Endothelial cell of umbilical vein (primary cell): Measurements from ENCODE around the gene BABAM2. TPM values are rescaled to one million over a fixed set of nuclear protein-coding genes. Genes with fewer than 3 reads are reported as not detected.
A peak's percentile ranks its signal among the peaks of the same experiment; 100 is the strongest.

Experiments
- BruUV-seq: library from RNA; stranded (reverse); fragments of 400-500 nt; replicated peaks from 2 replicates; lab custom pipeline; 2021; lab: Mats Ljungman, UMichigan
- CTCF ChIA-PET: fragments of 300-600, 350-600 bp; sonication (Branson Sonifier 250); formaldehyde crosslinking; loops from one replicate; lab custom pipeline; 2021; ENCODE audit warnings: antibody characterized with exemption, inconsistent platforms; lab: Charles Lee
- POLR2A ChIA-PET: fragments of 300-600, 350-600 bp; sonication (Branson Sonifier 250); formaldehyde crosslinking; loops from one replicate; lab custom pipeline; 2021; ENCODE audit warnings: antibody characterized with exemption, inconsistent platforms; lab: Charles Lee
- DNase-seq: peaks from one replicate; pipeline ENCODE4 v3.0.0-alpha.2; 2011; ENCODE audit warnings: low read depth, low spot score
- FAIRE-seq: peaks from 2 replicates; lab custom pipeline; 2011; peaks lifted over from hg19 to GRCh38; lab: Jason Lieb, UNC
- H2AFZ ChIP-seq: 2 replicates; pipeline ENCODE4 v1.6.0; 2012; ENCODE audit warnings: low read depth, low read length, control low read depth, inconsistent platforms
- H3K27ac ChIP-seq: 2 replicates; pipeline ENCODE4 v1.5.1; 2011; ENCODE audit warnings: low read depth, mild to moderate bottlenecking, control low read depth, low read length, moderate library complexity; ENCODE audit not compliant: insufficient read depth
- H3K27me3 ChIP-seq, 2 experiments: 2 replicates each; pipeline versions ENCODE4 v1.6.0 to v1.6.1; 2011; ENCODE audit warnings: low read length in 2 of 2, mixed read lengths in 1 of 2; ENCODE audit not compliant: control insufficient read depth in 2 of 2, insufficient read depth in 2 of 2
- H3K36me3 ChIP-seq, 2 experiments: 2 replicates in 1 of 2; 3 replicates in 1 of 2; pipeline ENCODE4 v1.5.1; 2011; ENCODE audit warnings: low read length in 2 of 2, mild to moderate bottlenecking in 1 of 2, moderate library complexity in 1 of 2; ENCODE audit not compliant: control insufficient read depth in 2 of 2, insufficient read depth in 2 of 2; ENCODE audit errors: extremely low read depth in 1 of 2
- H3K4me1 ChIP-seq: 3 replicates; pipeline ENCODE4 v1.5.1; 2011; ENCODE audit warnings: mild to moderate bottlenecking, low read length; ENCODE audit not compliant: control insufficient read depth, insufficient read depth; ENCODE audit errors: extremely low read depth
- H3K4me2 ChIP-seq: 2 replicates; pipeline ENCODE4 v1.6.1; 2011; ENCODE audit warnings: low read length, control low read depth, mixed read lengths; ENCODE audit not compliant: insufficient read depth
- H3K4me3 ChIP-seq, 3 experiments: fragments of 200-600 bp in 1 of 3; sonication (generic), shearing (Covaris generic) in 1 of 3; replicated peaks in 1 of 3; 2 replicates each; pipeline ENCODE4 v1.5.1; 2011 to 2016; ENCODE audit warnings: control low read depth in 3 of 3, low read length in 3 of 3, mild to moderate bottlenecking in 2 of 3, inconsistent platforms in 1 of 3, low read depth in 1 of 3, moderate library complexity in 1 of 3; ENCODE audit not compliant: insufficient read depth in 1 of 3
- H3K79me2 ChIP-seq: 2 replicates; pipeline ENCODE4 v1.6.0; 2012; ENCODE audit warnings: low read length, inconsistent platforms; ENCODE audit not compliant: control insufficient read depth, insufficient read depth
- H3K9ac ChIP-seq: replicated peaks from 2 replicates; pipeline ENCODE3; 2011; ENCODE audit warnings: low read length, control low read depth; ENCODE audit not compliant: insufficient read depth; ENCODE audit errors: extremely low read depth
- H3K9me1 ChIP-seq: replicated peaks from 3 replicates; pipeline ENCODE4 v1.6.0; 2011; ENCODE audit warnings: mild to moderate bottlenecking, low read length; ENCODE audit not compliant: control insufficient read depth, insufficient read depth; ENCODE audit errors: extremely low read depth
- H3K9me3 ChIP-seq: replicated peaks from 2 replicates; pipeline ENCODE4 v1.5.1; 2012; ENCODE audit warnings: low read length, inconsistent platforms; ENCODE audit not compliant: control insufficient read depth, insufficient read depth
- H4K20me1 ChIP-seq: replicated peaks from 2 replicates; pipeline ENCODE3; 2011; ENCODE audit warnings: mild to moderate bottlenecking, low read length; ENCODE audit not compliant: control insufficient read depth, insufficient read depth; ENCODE audit errors: extremely low read depth
- CTCF ChIP-seq, 2 donors: IDR thresholded peaks; 1 replicate in 1 of 2; 2 replicates in 1 of 2; pipeline ENCODE4 v1.5.1; 2011; ENCODE audit warnings: low read length in 2 of 2, mild to moderate bottlenecking in 2 of 2, moderate library complexity in 2 of 2, control low read depth in 1 of 2, inconsistent platforms in 1 of 2, low read depth in 1 of 2; ENCODE audit not compliant: insufficient read depth in 1 of 2; ENCODE audit errors: extremely low read depth in 1 of 2
- EZH2 ChIP-seq: IDR thresholded peaks from 2 replicates; pipeline ENCODE4 v1.6.1; 2012; ENCODE audit warnings: borderline replicate concordance, low read depth, mild to moderate bottlenecking, moderate library complexity, low read length, inconsistent platforms; ENCODE audit not compliant: severe bottlenecking
- FOS ChIP-seq: IDR thresholded peaks from 2 replicates; pipeline ENCODE4 v1.6.1; 2011; ENCODE audit warnings: mild to moderate bottlenecking, low read length, moderate library complexity, borderline replicate concordance; ENCODE audit not compliant: insufficient read depth
- GATA2 ChIP-seq: IDR thresholded peaks from 2 replicates; pipeline ENCODE4 v1.7.0; 2011; ENCODE audit warnings: low read depth, mild to moderate bottlenecking, moderate library complexity, mixed read lengths, low read length; ENCODE audit not compliant: insufficient read length, insufficient read depth
- JUN ChIP-seq: IDR thresholded peaks from 2 replicates; pipeline ENCODE4 v1.6.1; 2011; ENCODE audit warnings: borderline replicate concordance, low read depth; ENCODE audit not compliant: insufficient read length, insufficient read depth
- MYC ChIP-seq: IDR thresholded peaks from one replicate; pipeline ENCODE4 v1.6.1; 2011; ENCODE audit warnings: mild to moderate bottlenecking, low read depth, low read length
- POLR2A ChIP-seq: IDR thresholded peaks from 2 replicates; pipeline ENCODE4 v1.6.1; 2012; ENCODE audit warnings: low read depth, mild to moderate bottlenecking, control low read depth, low read length
- POLR2AphosphoS5 ChIP-seq: IDR thresholded peaks from 2 replicates; pipeline ENCODE4 v1.6.1; 2012; ENCODE audit warnings: low read depth, mild to moderate bottlenecking, control low read depth, low read length, moderate library complexity; ENCODE audit not compliant: insufficient read depth
- dilution Hi-C: fragments of 300-500 bp; cut with MboI; formaldehyde crosslinking; loops from one replicate; pipeline ENCODE4 v1.15.0; 2019; ENCODE audit warnings: low sequenced_read_pairs; ENCODE audit not compliant: extremely low pct_ligation_motif_present
- intact Hi-C: fragments of 100-400 bp; cut with micrococcal nuclease; formaldehyde crosslinking; loops from one replicate; pipeline ENCODE4 v1.10.0; 2022
- polyA plus RNA-seq, 4 experiments: library from polyadenylated mRNA; depleted of rRNA in 3 of 4; stranded (reverse) in 3 of 4; unstranded in 1 of 4; fragments of >200 nt; gene quantifications; 2 replicates each; pipeline versions ENCODE4 v1.2.1 to v1.2.3, GENCODE V29; 2011 to 2012; ENCODE audit warnings: missing spikeins in 1 of 4
- total RNA-seq: library from RNA; stranded (reverse); gene quantifications from 2 replicates; pipeline ENCODE4 v1.2.3, GENCODE V29; 2021
- TF ChIP-seq, protein P1 (sequence below): IDR thresholded peaks from 2 replicates; pipeline ENCODE4 v1.6.1; 2011; ENCODE audit not compliant: insufficient read depth, insufficient read length

The BABAM2 gene
- total and polyA plus RNA-seq, 2 donors (not counting 3 experiments of a cell fraction or from before 2014, with no cell fraction given), result 19.9 to 27.6 TPM

- ChIA-PET POLR2A (interaction anchor here (0.6 to 0.8 kb wide), 2 partner anchors 33 to 278 kb away, joined by 3 read pairs; no protein-coding TSS in a partner anchor), CTCF (interaction anchor here (1.0 to 1.6 kb wide), 5 partner anchors 9 to 348 kb away, joined by 3 to 4 read pairs (median 3); no protein-coding TSS in a partner anchor)
- no peaks in the 10 kb centered on the region for H3K9me3 ChIP-seq
- FAIRE-seq (no peak), DNase-seq (no peak)
- dilution Hi-C loops, result no loop called here
- BruUV-seq, result no TSS peak
- no peak overlapping the region for H3K27ac ChIP-seq
- H3K36me3 ChIP-seq, result no peaks in the 10 kb centered on the region
- TF ChIP-seq JUN (no peak), FOS (peak; percentile 16)
- H3K4me1 ChIP-seq, result peaks cover 31% of the 10 kb centered on the region
- H3K9me1 ChIP-seq, result no peaks in the 10 kb centered on the region
- H4K20me1 ChIP-seq, result no peaks in the 10 kb centered on the region
- intact Hi-C loops, result no loop called here
- H3K9ac ChIP-seq, result no peak overlapping the region
- no peaks in the 10 kb centered on the region for H3K27me3 ChIP-seq
- no peak overlapping the region for H3K4me3 ChIP-seq
- no peak overlapping the region for H2AFZ ChIP-seq
- H3K79me2 ChIP-seq, result no peaks in the 10 kb centered on the region
- peak overlapping the region; percentile 8 for H3K4me2 ChIP-seq
Measured at GRCh38 chr2:28048341-28048740, 157.8 kb downstream of the BABAM2 start.

DNA sequence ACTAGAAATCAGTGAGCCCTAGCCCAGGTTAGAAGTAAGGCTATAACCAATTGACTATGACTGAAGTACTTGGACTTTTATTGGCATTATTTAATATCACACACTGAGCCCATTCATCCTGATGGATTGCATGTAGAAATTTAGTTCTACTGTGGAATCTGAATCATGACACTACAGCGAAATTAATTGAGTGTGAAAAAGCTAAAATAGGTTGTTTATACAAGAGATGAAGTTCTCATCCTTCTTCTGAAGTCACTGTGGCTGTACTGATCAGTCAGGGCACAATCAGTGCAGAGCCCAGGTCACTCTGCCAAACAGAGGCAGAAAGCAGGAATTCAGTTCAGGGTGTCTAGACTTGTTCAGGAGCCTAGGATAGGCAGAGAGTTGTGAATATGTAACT, 158.9 kb downstream of the BABAM2 start:
- H2AFZ ChIP-seq, result no peak overlapping the region
- no peak overlapping the region for H3K9ac ChIP-seq
- dilution Hi-C loops, result no loop called here
- no peaks in the 10 kb centered on the region for H3K9me3 ChIP-seq
- H3K4me1 ChIP-seq, result peaks cover 34% of the 10 kb centered on the region
- FAIRE-seq, result no peak
- no peak overlapping the region for H3K4me2 ChIP-seq
- no peaks in the 10 kb centered on the region for H4K20me1 ChIP-seq
- intact Hi-C loops, result no loop called here
- H3K27ac ChIP-seq, result no peak overlapping the region
- TF ChIP-seq, protein P1, sequence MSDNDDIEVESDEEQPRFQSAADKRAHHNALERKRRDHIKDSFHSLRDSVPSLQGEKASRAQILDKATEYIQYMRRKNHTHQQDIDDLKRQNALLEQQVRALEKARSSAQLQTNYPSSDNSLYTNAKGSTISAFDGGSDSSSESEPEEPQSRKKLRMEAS, result no peak
- TF ChIP-seq EZH2, result no peak
- no peak for TF ChIP-seq GATA2
- no peak for TF ChIP-seq MYC
- TF ChIP-seq FOS, result no peak
- no peak for TF ChIP-seq CTCF (IDR thresholded peaks at IDR 0.05; ENCODE audit: extremely low read depth in 1 of 2, insufficient read depth in 1 of 2, low read depth in 1 of 2, low read length in 2 of 2)
- TF ChIP-seq JUN, result no peak
- no peak for TF ChIP-seq POLR2AphosphoS5
- TF ChIP-seq POLR2A, result no peak
- H3K9me1 ChIP-seq, result no peaks in the 10 kb centered on the region
- H3K79me2 ChIP-seq, result no peaks in the 10 kb centered on the region
- H3K27me3 ChIP-seq, result no peaks in the 10 kb centered on the region
- POLR2A ChIA-PET, result no interaction called here
- DNase-seq, result no peak
- BruUV-seq, result no TSS peak
- no peaks in the 10 kb centered on the region for H3K36me3 ChIP-seq
- CTCF ChIA-PET, result interaction anchor here (1.0 to 1.6 kb wide), 2 partner anchors 10 to 94 kb away, joined by 3 to 4 read pairs; no protein-coding TSS in a partner anchor
- no peak overlapping the region for H3K4me3 ChIP-seq
